Uterus (tissue), 2 donors: Measurements from ENCODE around the gene TRPT1.

ENCODE experiments used
- CTCF ChIP-seq, 4 experiments: fragments of 200-600 bp in 2 of 4; fragments of 450-650 bp in 2 of 4; sonication (generic) in 2 of 4; IDR thresholded peaks; one replicate each; pipeline ENCODE4 v1.5.1; 2016 to 2019; ENCODE audit warnings: antibody characterized with exemption in 4 of 4, mild to moderate bottlenecking in 2 of 4, moderate library complexity in 1 of 4
- POLR2A ChIP-seq, 2 donors: fragments of 450-650 bp; IDR thresholded peaks; one replicate each; pipeline ENCODE4 v1.6.1; 2016; ENCODE audit warnings: antibody characterized with exemption in 2 of 2, mild to moderate bottlenecking in 1 of 2, moderate library complexity in 1 of 2

DNA sequence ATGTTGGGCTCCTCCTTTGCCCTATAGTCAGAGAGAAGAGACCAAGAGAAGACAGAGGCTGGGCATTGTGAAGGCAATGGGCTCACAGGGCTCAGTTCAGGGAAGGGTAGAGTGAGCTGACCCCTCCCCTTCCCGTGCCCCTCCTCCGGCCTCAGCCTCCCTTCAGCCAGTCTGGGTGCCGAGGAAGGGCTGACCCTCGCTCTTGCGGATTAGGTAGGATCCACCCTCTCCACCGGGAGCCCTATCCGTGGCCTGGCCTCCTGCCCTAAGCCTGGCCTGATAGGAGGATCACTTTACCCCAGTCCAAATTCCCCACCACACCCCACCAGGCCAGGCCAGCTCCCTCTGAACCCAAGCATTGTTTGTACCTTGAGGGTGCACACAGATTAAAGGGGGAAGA is 22.6 kb upstream of the TRPT1 start:
- no peak for TF ChIP-seq POLR2A (IDR thresholded peaks at IDR 0.05)
- TF ChIP-seq CTCF (IDR thresholded peaks at IDR 0.05) = no peak
